B cell (primary cell): ENCODE results near the gene CBX5.

Experiments used
- EZH2 ChIP-seq: IDR thresholded peaks from 2 replicates; pipeline ENCODE4 v1.6.1; 2012; ENCODE audit warnings: borderline replicate concordance, low read depth, mild to moderate bottlenecking, moderate library complexity, low read length; ENCODE audit not compliant: insufficient read depth, poor library complexity, severe bottlenecking
- TF ChIP-seq, protein P1 (sequence below): fragments of 200-600 bp; IDR thresholded peaks from one replicate; pipeline ENCODE4 v1.8.0; 2022; ENCODE audit warnings: antibody characterized with exemption, mild to moderate bottlenecking

DNA sequence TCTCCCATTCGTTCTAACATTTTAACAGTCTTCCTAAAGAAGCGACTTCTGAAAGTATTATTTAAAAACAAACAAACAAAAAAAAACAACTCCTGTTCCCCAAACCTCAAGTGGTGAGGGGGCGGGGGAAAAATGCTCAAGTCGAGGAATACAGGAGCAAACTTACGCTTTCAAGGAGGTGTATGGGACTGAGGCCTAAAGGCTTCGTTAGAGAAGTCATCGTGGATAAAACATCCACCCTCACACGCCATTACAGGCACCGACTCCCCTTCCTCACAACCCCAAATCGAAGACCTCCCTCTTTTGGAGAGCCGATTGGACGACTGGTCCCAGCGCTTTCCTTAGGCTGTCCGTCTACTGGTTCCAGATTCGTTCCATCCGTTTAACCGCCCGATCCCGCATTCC is 693 bp downstream of the CBX5 start:
- TF ChIP-seq, protein P1, sequence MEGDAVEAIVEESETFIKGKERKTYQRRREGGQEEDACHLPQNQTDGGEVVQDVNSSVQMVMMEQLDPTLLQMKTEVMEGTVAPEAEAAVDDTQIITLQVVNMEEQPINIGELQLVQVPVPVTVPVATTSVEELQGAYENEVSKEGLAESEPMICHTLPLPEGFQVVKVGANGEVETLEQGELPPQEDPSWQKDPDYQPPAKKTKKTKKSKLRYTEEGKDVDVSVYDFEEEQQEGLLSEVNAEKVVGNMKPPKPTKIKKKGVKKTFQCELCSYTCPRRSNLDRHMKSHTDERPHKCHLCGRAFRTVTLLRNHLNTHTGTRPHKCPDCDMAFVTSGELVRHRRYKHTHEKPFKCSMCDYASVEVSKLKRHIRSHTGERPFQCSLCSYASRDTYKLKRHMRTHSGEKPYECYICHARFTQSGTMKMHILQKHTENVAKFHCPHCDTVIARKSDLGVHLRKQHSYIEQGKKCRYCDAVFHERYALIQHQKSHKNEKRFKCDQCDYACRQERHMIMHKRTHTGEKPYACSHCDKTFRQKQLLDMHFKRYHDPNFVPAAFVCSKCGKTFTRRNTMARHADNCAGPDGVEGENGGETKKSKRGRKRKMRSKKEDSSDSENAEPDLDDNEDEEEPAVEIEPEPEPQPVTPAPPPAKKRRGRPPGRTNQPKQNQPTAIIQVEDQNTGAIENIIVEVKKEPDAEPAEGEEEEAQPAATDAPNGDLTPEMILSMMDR, result no peak
- TF ChIP-seq EZH2, result no peak
